ENCODE data around the gene TMEM94. TPM values are rescaled to one million over a fixed set of nuclear protein-coding genes. Genes with fewer than 3 reads are reported as not detected.
A peak's percentile ranks its signal among the peaks of the same experiment; 100 is the strongest.
"Not testable (repeated sequence)": the region's sequence is repeated elsewhere in the genome, so short reads cannot be mapped to it uniquely, and the experiment has no call there.

TMEM94 gene
- total RNA-seq, 1 donor from 2014 or later, result 21.6 TPM

DNA sequence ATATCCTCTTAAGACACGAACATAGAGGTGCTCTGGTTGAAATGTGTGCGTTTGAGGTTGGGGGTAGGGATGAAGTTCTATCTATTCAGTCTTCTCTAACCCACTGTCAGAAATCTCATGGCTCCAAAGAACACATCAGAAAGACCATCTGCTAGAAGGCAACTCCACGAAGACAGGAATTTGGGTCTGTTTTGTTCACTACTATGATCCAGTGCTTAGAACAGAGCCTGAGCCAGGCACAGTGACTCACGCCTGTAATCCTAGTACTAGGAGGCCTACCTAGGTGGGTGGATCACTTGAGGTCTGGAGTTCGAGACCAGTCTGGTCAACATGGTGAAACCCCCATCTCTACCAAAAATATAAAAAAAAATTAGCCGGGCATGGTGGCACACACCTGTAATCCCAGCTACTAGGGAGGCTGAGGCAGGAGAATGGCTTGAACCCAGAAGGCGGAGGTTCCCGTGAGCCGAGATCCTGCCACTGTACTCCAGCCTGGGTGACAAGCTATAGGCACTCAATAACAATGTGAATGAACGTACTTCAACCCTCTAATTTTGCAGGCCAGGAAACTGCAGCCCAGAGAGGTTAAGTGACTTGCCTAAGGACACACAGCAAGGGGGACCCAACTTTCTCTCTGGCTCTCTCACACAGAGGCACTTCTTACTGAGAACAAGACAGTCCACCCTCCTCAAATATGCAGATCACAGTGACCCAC, 56.6 kb downstream of the TMEM94 start:
- no peak for DNase-seq

DNA sequence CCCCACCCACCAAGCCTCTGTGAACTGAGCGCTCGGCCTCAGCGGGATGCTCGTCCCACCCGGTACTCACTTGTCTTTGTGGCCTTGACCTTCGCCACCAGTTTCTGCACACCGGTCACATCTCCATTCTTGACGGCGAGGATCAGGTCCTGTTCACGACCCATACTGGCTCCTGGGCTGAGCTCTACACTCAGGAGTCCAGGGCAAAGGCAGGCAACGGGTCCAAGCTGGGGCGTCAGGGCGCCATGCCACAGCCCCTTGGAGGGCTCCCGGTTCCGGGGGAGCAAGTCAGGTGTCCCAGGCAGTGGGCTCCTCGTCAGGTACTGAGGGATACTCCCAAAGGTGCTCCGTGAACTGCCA, 57.2 kb downstream of the TMEM94 start:
- no peak for DNase-seq

DNA sequence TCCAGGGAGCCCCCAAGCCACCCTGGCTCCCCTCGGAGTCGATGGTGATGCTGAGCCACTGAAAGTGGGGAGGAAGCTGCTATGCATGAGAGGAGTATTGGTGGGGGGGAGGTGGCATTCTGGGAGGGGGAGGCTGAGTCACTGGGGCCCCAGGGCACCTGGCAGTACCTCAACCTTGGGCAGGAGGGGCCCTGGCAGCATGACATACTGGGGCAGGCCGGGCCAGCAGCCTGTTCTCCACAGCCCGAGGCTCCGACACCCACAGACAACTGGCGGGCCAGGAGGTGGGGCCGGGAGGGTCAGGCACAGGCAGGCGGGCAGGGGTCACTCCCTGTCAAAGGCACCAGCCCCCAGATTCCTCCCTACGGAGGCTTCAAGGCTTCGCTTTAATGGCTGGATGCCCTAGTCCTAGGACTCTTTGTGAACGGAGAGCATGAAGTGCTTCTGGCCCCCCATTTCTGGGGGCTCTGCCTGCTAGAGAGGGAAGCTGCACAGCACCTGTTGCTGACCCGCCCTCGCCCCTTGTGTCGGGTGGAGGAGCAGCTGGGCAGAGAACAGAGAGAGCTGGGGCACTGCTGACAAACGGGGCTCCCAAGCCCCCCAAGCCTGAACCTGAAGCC, 58.0 kb downstream of the TMEM94 start:
- DNase-seq, result no peak

- no peak for DNase-seq
These were observed 58.6 kb downstream of the TMEM94 start for GRCh38 chr17:75514919-75515495.

DNA sequence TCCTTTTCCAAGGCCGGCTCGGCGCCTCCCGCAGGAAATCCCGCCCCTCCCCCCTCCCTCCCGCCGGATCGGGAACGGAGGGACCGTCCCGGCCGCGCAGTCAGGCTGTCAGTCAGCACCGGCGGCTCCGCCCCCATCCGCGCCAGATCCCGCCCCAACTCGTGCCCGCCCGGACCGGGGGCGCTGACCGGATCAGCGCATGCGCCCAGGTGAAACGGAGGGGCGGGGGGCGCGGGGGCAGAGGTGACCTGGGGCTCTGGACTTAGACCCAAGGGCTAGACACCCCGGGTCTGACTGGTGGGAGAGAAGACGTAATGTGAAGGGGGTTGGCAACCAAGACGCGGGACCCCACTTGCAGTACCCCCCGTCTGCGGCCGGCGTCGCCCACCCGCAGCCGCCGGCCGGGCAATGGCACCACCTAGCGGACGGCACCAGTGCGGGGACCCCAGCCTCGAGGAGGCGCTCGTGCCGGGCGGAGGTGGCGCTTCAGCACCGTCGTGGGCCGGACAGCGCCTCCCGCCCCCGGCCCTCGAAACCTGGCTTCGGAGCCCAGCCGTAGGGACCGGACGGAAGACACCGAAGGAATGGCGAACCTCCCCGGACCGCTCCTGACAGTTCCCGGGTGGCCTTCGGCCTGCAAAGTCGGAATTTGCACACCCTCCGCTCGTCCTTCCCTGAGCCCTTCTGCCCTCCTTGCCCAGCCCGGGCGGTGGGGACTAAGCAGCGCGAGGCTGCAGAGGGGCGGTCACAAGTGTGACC, 59.2 kb downstream of the TMEM94 start, which contains the start of gene CASKIN2:
CASKIN2 (minus strand) TSS at position 42 of the 759 bp plus-strand sequence. CDS start 1,733 bp downstream, outside the sequence.
- DNase-seq, result peak; percentile 92

GRCh38 chr17:75516255-75516618, 59.8 kb downstream of the TMEM94 start, which contains the start of gene TSEN54:
TSS of gene TSEN54 (plus strand) at chr17:75516528. CDS start at chr17:75516561, 33 bp downstream.
- peak; percentile 87 for DNase-seq

- no peak for DNase-seq
These were observed 60.3 kb downstream of the TMEM94 start for GRCh38 chr17:75516619-75517296.

DNA sequence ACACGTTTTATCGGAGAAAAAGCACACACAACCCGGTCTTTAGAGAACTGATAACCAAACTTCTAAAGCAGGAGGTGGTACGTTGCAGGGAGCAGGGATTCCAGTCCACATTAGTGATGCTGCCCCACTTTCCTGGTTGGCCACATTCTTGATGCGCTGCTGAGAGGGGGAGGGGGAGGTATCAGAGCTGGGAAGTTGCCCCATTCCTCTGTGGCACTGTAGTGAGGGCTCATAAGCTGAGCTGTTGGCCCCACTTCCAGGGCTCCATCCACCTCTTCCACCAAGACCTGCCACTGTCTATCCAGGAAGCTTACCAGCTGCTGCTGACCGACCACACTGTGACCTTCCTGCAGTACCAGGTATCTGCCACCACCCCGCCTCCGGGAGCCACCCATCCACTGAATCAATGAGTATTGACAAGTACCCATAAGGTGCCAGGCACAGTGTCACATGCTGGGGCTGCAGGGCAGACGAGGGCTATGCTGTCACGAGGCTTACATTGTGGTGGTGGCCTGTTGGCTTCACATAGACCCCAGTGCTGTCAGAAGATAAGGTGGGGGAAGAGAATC, 60.9 kb downstream of the TMEM94 start:
- no peak for DNase-seq

GRCh38 chr17:75518201-75518600, 61.8 kb downstream of the TMEM94 start:
- DNase-seq, result no peak

DNA sequence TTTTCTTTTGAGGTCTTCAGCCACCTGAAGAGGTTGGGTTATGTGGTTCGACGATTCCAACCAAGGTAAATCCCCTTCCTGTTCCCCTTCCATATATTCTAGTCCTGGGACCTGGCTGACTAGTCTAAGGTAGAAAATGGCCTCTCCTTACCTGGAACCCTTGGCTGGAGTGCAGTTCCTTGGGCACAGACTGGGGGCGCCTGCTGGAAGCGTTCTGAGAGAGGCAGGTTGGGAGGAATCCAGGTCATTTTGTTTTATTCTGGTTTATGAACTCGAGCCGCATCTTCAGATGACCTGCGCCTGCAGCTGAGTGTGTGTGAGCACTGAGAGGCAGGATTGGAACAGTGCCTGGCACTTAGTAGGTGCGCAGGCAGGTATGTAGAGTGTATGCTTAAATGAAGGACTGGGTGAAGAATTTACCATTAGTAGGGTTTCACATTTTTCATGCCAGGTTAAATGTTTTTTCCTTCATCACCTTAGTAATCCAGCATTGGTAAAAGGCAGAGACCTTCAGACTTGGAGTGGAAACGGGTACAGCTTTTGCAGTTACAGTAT, 62.6 kb downstream of the TMEM94 start:
- no peak for DNase-seq

- DNase-seq, result not testable (repeated sequence)
These were observed 64.0 kb downstream of the TMEM94 start for GRCh38 chr17:75520413-75520812.

DNA sequence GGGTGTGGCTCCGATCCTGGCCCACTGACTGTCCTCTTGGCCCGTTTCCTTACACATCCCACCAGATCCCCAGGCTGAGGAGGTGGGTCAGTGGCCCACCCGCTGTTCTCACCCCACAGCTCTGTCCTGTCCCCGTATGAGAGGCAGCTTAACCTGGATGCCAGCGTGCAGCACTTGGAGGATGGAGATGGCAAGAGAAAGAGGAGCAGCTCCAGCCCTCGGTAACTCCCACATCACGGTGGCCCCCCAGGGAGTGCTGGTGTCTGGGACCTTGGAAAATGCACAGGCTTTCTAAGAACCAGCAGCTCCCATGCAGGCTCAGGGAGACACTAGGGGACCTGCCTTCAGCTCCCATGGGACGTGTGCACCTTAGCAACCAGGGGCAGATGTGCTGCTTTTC, 64.9 kb downstream of the TMEM94 start:
- DNase-seq, result no peak

DNA sequence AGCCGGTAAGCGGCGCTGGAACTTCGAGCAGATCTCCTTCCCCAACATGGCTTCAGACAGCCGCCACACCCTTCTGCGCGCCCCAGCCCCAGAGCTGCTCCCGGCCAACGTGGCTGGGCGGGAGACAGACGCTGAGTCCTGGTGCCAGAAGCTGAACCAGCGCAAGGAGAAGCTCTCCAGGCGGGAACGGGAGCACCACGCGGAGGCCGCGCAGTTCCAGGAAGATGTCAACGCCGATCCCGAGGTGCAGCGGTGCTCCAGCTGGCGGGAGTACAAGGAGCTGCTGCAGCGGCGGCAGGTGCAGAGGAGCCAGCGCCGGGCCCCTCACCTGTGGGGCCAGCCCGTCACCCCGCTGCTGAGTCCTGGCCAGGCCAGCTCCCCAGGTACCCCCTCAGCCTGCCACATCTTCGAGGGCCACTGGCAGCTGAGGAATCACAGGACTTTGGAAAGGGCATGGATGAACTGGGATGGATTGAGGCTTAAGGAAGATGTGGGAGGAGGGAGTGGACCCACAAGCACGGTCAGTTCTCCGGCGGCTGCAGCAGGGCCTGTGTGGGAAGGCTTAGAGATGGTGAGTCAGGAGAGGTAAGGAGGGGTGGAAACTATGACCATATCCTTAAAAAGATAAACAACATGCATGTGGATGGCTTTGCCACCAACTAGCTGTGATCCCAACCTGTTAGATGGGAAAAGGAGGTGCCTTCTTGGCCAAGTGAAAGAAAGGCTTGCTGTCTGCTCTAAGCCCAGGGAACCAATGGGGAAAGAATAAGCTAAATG, 65.7 kb downstream of the TMEM94 start:
- no peak for DNase-seq

DNA sequence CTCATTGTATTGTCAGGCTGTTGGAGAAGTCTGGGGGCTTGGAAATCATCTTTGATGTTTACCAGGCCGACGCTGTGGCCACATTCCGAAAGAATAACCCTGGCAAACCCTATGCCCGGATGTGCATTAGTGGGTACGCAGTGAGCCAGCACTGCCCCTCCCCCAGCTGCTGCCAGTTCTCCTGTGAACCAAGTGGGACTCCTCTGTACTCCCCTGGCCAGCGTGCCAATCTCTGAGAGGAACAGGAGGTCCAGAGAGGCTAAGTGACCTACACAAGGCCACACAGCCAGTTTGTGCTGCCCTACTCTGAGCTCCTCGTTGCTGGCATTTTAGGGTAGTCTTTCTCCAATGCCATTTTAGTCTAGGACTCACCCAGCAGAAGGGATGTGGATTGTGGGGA, 67.2 kb downstream of the TMEM94 start:
- no peak for DNase-seq

DNA sequence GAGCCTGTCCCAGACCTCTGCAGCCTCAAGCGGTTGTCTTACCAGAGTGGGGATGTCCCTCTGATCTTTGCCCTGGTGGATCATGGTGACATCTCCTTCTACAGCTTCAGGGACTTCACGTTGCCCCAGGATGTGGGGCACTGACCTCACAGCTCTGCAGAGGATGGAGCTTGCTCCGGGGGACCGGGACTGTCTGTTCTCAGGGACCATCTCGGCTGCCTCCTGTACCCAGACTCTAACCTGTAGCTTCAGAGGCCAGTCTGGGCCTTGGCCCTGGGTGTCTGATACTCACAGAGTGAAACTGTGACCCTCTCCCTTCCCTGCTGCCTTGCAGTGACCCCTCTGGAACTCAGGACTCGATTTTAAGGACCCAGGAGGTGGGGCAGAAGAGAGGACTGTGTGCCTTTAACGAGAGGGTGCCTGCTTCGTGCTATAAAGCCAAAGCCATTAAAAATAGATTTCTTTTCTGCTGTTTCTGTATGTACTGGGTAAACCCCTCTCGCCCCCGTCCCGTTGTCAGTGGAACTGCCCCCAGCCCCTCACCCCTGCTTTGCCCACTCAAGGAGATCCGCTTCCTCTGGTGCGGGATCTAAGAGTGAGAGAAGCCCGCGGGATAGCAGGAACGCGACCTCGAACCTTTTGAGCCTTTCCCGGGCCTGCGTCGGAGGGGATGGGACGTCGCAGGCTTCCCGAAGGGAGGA, 68.0 kb downstream of the TMEM94 start:
- DNase-seq, result no peak

- no peak for DNase-seq
These were observed 68.8 kb downstream of the TMEM94 start, which contains the start of gene LLGL2 for GRCh38 chr17:75524970-75525805. TSS of gene LLGL2 (plus strand) at chr17:75525697. CDS start at chr17:75543427, 17,730 bp downstream.

DNA sequence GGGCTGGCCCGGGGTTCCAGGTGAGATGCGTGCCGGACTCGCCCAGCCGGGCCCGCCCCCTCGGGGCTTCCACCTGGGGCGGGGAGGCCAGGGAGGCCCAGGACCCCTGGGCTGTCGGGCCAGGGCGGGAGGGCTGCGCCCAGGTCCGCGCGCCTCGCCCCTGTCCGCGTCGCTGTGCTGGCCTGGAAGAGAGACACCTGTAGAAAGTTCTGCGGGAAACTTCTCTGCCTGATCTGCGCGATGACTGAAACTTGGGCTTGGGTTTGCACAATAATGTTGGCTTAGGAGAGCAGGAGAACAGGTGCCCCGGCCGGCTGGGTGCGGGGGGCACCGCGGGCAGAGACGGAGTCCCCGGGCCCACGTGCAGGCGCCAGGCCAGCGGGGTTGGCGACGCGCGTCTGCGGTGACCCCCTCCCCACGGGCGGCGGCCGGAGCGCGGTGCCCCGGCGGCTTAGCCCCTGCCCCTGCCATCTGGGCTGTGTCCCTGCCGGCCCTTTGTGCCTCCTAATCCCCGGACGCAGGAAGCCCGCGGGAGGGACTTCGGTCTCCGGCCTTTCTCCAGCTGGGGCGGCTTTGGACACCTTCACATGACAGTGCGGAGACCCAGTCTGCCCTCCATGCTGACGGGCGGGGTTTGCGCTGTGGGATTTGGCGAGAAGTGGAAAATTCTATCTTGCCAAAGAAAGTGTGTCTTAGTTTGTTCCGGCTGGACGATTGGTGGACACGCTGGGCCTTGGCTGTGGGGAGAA, 69.5 kb downstream of the TMEM94 start:
- no peak for DNase-seq

DNA sequence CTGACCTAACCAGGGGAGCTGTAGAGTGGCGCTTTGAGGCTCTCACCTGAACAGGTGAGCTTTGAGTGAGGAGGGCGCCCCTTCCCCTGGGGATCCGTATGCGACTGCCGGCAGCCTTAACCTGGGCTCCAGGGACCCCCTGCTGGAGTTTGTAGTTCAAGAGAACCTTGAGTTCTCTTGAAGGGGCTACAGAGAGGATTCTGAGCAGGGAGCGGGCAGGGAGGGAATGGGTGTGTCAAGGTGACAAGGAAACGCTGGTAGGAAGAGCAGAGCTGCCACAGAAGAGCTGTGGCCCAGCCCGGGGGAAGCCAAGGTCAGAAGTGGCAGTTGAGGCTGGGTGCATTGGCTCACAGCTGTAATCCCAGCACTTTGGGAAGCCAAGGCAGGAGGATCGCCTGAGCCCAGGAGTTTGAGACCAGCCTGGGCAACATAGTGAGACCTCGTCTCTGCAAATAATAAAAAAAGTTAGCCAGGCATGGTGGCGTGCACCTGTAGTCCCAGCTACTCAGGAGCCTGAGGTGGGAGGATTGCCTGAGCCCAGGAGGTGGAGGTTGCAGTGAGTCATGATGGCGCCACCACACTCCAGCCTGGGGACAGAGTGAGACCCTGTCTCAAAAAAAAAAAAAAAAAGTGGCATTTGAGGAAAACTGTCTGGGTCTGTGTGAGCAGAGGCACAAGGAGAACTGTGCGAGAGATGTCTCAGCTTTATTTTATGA, 70.3 kb downstream of the TMEM94 start:
- DNase-seq, result no peak
